ENCODE results near the gene FBXO42.
"Not testable (repeated sequence)": the region's sequence is repeated elsewhere in the genome, so short reads cannot be mapped to it uniquely, and the experiment has no call there.

The FBXO42 gene

GRCh38 chr1:16371725-16372124 is 19.4 kb upstream of the FBXO42 start:
- DNase-seq = peak in 1 of 5 donors; percentile 79

GRCh38 chr1:16369821-16370220 is 17.5 kb upstream of the FBXO42 start:
- no peak for DNase-seq

- no peak for DNase-seq
Measured at GRCh38 chr1:16367968-16368890, 15.9 kb upstream of the FBXO42 start.

DNA sequence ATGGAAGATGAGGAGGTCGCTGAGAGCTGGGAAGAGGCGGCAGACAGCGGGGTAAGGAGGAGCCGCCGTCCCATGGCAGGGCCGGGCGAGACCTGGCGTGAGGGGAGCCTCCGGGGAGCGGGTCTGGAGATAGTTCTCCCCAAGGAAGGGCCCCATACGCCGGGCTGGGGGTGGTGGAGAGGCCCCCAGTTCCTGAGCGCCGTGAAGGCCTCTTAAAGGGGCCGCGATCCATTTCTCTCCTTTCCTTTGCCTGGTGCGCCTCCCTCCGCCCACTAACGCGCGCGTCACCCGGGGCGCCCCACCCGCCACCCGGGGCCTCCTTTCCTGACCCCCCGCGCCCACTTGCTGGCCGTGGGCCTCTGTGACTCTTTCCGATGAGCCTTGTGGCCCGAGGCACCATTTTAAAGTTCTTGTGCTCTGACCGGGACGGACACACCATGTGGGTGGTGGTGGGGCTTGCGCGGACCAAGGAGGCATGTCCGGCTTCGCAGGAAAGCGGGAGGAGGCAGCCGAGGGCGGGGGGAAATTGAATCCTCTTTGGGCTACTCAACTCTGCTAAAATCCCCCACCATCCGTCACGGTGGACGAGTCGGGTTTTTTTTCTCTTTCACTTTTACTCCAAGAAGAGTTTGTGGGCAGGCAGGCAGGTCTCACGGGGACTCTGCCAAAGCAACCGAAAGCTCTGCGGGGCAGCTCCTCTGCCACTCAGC is 15.1 kb upstream of the FBXO42 start:
- peak; percentile 69 to 93 (median 76) for DNase-seq

- peak; percentile 93 to 100 (median 94) for DNase-seq
Measured at GRCh38 chr1:16366722-16367257, 14.5 kb upstream of the FBXO42 start, which contains the start of gene SZRD1. Gene SZRD1, plus strand, starts transcription at chr1:16367242. Its CDS starts 16 bp downstream, at chr1:16367258.

DNA sequence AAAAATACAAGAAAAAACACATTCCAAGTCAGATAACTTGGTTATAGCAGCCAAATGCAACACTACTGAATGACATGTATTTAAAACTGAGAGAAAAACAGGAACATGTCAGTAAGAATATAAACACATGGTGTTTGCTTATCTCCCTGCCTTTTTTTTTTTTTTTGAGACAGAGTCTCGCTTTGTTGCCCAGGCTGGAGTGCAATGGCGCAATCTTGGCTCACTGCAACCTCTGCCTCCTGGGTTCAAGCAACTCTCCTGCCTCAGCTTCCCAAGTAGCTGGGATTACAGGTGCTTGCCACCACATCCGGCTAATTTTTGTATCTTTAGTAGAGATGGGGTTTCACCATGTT is 12.8 kb upstream of the FBXO42 start:
- DNase-seq = not testable (repeated sequence)

DNA sequence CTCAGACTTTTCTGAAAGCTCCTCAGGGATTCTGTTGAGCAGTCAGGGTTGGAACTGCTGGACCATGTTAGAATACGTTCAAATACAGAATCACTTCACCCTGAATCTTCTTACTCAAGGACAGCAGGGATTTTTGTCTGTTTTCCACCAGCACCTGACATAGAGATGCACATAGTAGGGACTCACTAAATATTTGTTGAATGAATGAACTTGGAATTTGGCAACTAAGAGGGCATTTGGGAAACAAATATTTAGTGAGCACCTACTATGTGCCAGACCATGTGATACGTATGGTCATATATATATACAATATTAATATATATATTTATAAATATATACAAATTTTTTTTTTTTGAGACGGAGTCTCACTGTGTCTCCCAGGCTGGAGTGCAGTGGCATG is 4.6 kb upstream of the FBXO42 start:
- no peak for DNase-seq

- no peak for DNase-seq
Measured at GRCh38 chr1:16354619-16355018, 2.3 kb upstream of the FBXO42 start.

GRCh38 chr1:16352842-16353535 is 709 bp upstream of the FBXO42 start:
- DNase-seq = no peak

- no peak for DNase-seq
Measured at GRCh38 chr1:16351456-16351993, 755 bp downstream of the FBXO42 start.

DNA sequence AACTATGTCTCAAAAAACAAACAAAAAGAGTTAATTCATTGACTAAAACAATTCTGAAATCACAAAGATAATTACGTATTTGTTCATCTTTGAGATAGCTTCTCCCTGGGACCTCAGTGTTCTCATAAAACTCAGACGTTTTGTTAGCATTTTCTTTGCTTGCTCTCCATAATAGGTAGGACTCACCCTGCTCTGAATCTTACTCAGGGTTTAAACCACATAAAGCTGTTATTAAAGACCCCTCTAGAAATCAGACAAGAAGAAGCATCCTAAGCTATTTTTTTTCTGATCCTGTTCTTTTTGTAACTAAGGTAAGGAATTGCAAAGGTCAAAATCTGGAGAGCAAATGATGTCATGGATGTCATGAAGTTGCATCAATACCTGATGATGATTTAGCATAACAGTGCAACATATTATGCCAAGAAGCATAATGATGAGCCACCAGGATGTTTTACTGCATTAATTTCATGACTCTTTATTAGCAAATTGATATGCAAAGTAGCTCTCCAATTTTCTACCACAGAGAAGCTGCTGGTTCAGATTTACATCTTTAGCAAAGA is 2.4 kb downstream of the FBXO42 start:
- no peak for DNase-seq

DNA sequence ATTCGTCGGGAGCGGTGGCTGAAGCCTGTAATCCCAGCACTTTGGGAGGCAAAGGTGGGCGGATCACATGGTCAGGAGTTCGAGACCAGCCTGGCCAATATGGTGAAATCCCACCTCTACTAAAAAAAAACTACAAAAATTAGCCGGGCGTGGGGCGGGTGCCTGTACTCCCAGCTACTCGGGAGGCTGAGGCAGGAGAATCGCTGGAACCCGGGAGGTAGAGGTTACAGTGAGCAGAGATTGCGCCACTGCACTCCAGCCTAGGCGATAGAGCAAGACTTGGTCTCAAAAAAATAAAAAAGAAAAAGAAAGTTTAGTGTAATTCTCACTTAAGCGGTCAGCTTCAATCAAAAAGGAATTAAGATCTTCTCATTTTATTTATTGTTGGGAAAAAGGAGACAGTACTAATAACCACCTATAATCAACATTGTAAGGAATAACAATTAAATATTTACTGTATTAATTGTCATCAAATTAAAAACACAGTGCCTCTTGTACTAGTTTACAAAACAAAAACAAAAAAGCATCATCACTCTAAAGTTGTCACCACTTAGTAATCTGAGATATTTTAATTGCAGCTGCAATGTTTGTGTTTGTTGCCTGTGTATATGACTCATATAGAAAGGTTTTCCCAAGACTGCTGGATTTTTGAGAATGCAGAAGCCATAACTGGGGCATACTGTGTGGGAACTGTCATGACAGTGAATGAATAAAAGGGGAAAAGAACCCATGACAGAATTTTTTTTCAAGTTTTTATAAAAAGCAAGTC is 3.7 kb downstream of the FBXO42 start:
- no peak for DNase-seq

DNA sequence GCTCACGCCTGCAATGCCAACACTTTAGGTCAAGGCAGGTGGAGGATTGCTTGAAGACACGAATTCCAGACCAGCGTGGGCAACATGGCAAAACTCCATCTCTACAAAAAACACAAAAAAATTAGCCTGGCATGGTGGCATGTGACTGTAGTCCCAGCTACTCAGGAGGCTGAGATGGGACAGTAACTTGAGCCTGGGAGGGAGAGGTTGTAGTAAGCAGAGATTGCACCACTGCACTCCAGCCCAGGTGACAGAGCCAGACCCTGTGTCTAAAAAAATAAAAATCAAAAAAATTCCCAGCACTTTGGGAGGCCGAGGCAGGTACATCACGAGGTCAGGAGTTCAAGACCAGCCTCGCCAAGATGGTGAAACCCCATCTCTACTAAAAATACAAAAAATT is 9.0 kb downstream of the FBXO42 start:
- DNase-seq = not testable (repeated sequence)

DNA sequence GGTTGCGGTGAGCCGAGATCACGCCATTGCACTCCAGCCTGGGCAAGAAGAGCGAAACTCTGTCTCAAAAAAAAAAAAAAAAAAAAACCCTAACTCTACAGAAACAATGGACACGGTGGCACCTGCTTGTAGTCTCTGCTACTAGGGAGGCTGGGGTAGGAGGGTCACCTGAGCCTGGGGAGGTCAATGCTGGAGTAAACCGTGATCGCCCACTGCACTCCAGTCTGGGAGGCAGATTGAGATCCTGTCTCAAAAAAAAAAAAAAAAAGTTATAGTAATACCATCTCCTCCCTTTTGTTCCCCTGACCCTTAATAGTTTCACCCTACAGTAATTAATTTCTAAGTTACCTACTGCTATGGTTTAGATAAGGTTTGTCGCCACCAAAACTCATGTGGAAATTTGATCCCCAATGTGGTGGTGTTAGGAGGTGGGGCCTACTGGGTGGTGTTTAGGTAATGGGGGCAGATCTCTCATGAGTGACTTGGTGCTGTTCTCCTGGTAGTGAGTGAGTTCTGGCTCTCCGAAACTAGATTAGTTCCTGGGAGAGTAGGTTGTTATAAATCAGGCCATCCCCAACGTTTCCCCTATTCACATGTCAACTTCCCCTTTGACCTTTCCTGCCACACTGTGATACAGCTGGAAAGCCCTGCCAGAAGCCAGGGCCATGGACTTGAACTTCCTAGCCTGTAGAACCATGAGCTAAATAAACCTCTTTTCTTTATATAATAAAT is 9.8 kb downstream of the FBXO42 start:
- no peak for DNase-seq

- DNase-seq = no peak
Measured at GRCh38 chr1:16340673-16341072, 11.6 kb downstream of the FBXO42 start.

- DNase-seq = no peak
Measured at GRCh38 chr1:16338961-16339360, 13.3 kb downstream of the FBXO42 start.

GRCh38 chr1:16334655-16335340 is 17.5 kb downstream of the FBXO42 start:
- DNase-seq = no peak

GRCh38 chr1:16326833-16327404 is 25.4 kb downstream of the FBXO42 start:
- no peak for DNase-seq

DNA sequence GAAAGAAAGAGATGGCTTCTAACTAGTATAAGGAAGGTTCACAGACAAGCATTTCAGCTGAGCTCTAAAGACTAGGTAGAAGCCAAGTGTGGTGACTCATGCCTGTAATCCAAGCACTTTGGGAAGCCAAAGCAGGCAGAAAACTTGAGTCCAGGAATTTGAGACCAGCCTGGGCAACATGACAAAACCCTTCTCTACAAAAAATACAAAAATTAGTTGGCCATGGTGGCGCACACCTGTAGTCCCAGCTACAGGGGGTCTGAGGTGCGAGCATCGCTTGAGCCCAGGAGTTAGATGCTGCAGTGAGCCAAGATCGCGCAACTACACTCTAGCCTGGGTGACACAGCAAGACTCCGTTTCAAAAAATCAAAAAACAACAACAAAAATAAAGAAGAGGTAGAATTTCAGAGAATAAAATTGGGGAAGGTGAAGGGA is 27.8 kb downstream of the FBXO42 start:
- no peak for DNase-seq
